GM10266 (cell line): ENCODE measurements around the gene CCR9.

Source experiments
- DNase-seq: peaks from one replicate; pipeline ENCODE4 v3.0.0; 2012; ENCODE audit errors: extremely low spot score
- TF ChIP-seq, protein P1 (sequence below): IDR thresholded peaks from 2 replicates; pipeline ENCODE4 v1.5.1; 2012; ENCODE audit warnings: mild to moderate bottlenecking, low read depth; ENCODE audit not compliant: control insufficient read depth, insufficient read depth; ENCODE audit errors: missing control alignments

CCR9 gene

GRCh38 chr3:45915518-45916231, 29.3 kb downstream of the CCR9 start:
- peak; percentile 86 for DNase-seq
- TF ChIP-seq, protein P1, sequence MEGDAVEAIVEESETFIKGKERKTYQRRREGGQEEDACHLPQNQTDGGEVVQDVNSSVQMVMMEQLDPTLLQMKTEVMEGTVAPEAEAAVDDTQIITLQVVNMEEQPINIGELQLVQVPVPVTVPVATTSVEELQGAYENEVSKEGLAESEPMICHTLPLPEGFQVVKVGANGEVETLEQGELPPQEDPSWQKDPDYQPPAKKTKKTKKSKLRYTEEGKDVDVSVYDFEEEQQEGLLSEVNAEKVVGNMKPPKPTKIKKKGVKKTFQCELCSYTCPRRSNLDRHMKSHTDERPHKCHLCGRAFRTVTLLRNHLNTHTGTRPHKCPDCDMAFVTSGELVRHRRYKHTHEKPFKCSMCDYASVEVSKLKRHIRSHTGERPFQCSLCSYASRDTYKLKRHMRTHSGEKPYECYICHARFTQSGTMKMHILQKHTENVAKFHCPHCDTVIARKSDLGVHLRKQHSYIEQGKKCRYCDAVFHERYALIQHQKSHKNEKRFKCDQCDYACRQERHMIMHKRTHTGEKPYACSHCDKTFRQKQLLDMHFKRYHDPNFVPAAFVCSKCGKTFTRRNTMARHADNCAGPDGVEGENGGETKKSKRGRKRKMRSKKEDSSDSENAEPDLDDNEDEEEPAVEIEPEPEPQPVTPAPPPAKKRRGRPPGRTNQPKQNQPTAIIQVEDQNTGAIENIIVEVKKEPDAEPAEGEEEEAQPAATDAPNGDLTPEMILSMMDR: no peak

- TF ChIP-seq, protein P1: no peak
- DNase-seq: no peak
Observed at GRCh38 chr3:45917146-45917898, 31.0 kb downstream of the CCR9 start.

- TF ChIP-seq, protein P1: no peak
- no peak for DNase-seq
Observed at GRCh38 chr3:45921158-45922038, 35.1 kb downstream of the CCR9 start.

GRCh38 chr3:45922039-45922326, 35.6 kb downstream of the CCR9 start:
- DNase-seq: no peak
- TF ChIP-seq, protein P1: no peak

GRCh38 chr3:45922950-45923590, 36.7 kb downstream of the CCR9 start:
- TF ChIP-seq, protein P1: no peak
- DNase-seq: no peak

GRCh38 chr3:45923755-45924154, 37.4 kb downstream of the CCR9 start:
- no peak for DNase-seq
- TF ChIP-seq, protein P1: no peak
